SK-N-SH (cell line): Measurements from ENCODE around the gene SMARCC2. TPM values are rescaled to one million over a fixed set of nuclear protein-coding genes. Genes with fewer than 3 reads are reported as not detected.

Experiments used
- CTCF ChIA-PET: fragments of 300-600, 350-600 bp; formaldehyde crosslinking; extraction: SDS; loops from one replicate; lab custom pipeline; 2021; lab: Yijun Ruan, JAX
- POLR2A ChIA-PET: fragments of 350-600 bp; sonication (Branson Sonifier 250); formaldehyde crosslinking; extraction: SDS; loops from one replicate; lab custom pipeline; 2020; ENCODE audit warnings: antibody characterized with exemption, inconsistent platforms; lab: Yijun Ruan, JAX
- DNase-seq: peaks from one replicate; pipeline ENCODE4 v3.0.0; 2012
- H2AFZ ChIP-seq: fragments of 200-600 bp; sonication (generic); 2 replicates; pipeline ENCODE4 v1.8.1; 2016; ENCODE audit warnings: antibody characterized with exemption, mild to moderate bottlenecking, low read depth
- H3F3A ChIP-seq: fragments of 200-600 bp; sonication (generic); replicated peaks from 2 replicates; pipeline ENCODE3; 2016; ENCODE audit warnings: antibody characterized with exemption, mild to moderate bottlenecking; ENCODE audit not compliant: insufficient read depth
- H3K27ac ChIP-seq, 2 experiments: fragments of 200-500 bp in 1 of 2; fragments of 200-600 bp in 1 of 2; sonication (Bioruptor generic) in 1 of 2; sonication (generic), shearing (Covaris generic) in 1 of 2; 2 replicates each; pipeline versions ENCODE4 v1.5.1 to v1.6.1; 2014 to 2016; ENCODE audit warnings: low read depth in 2 of 2, inconsistent platforms in 1 of 2, low read length in 1 of 2, mild to moderate bottlenecking in 1 of 2, mixed read lengths in 1 of 2
- H3K27me3 ChIP-seq: fragments of 200-600 bp; sonication (generic), shearing (Covaris generic); 2 replicates; pipeline ENCODE4 v1.6.1; 2016; ENCODE audit warnings: mixed run types; ENCODE audit not compliant: insufficient read depth
- H3K36me3 ChIP-seq, 2 experiments: fragments of 200-500 bp in 1 of 2; fragments of 200-600 bp in 1 of 2; sonication (Bioruptor generic) in 1 of 2; sonication (generic) in 1 of 2; replicated peaks in 1 of 2; 2 replicates each; pipeline versions ENCODE3 to v1.5.1; 2014 to 2016; ENCODE audit warnings: low read length in 1 of 2, mild to moderate bottlenecking in 1 of 2; ENCODE audit not compliant: insufficient read depth in 2 of 2, control insufficient read depth in 1 of 2
- H3K4me1 ChIP-seq, 2 experiments: fragments of 200-500 bp in 1 of 2; fragments of 200-600 bp in 1 of 2; sonication (Bioruptor generic) in 1 of 2; sonication (generic), shearing (Covaris generic) in 1 of 2; 2 replicates each; pipeline versions ENCODE4 v1.5.1 to v1.6.1; 2014 to 2016; ENCODE audit warnings: low read depth in 1 of 2, low read length in 1 of 2, mixed run types in 1 of 2; ENCODE audit not compliant: insufficient read depth in 2 of 2, control insufficient read depth in 1 of 2
- H3K4me2 ChIP-seq: fragments of 200-600 bp; sonication (generic), shearing (Covaris generic); 2 replicates; pipeline ENCODE4 v1.6.1; 2017; ENCODE audit warnings: mixed run types
- H3K4me3 ChIP-seq, 2 experiments: fragments of 200-500 bp in 1 of 2; fragments of 200-600 bp in 1 of 2; sonication (Bioruptor generic) in 1 of 2; sonication (generic), shearing (Covaris generic) in 1 of 2; 2 replicates each; pipeline versions ENCODE4 v1.5.1 to v1.8.1; 2014 to 2016; ENCODE audit warnings: low read depth in 2 of 2, inconsistent platforms in 1 of 2, low read length in 1 of 2, mild to moderate bottlenecking in 1 of 2, mixed read lengths in 1 of 2, moderate library complexity in 1 of 2
- H3K79me2 ChIP-seq: fragments of 200-600 bp; sonication (generic); 2 replicates; pipeline ENCODE4 v1.8.1; 2017; ENCODE audit warnings: mild to moderate bottlenecking; ENCODE audit not compliant: insufficient read depth
- H3K9ac ChIP-seq: fragments of 200-600 bp; sonication (generic); 2 replicates; pipeline ENCODE4 v1.6.1; 2017; ENCODE audit warnings: mixed run types
- H3K9me2 ChIP-seq: fragments of 200-600 bp; sonication (generic); 2 replicates; pipeline ENCODE4 v1.6.1; 2017; ENCODE audit warnings: mixed run types
- H3K9me3 ChIP-seq: fragments of 200-600 bp; sonication (generic); 2 replicates; pipeline ENCODE4 v1.6.1; 2017; ENCODE audit warnings: mixed run types, mild to moderate bottlenecking, moderate library complexity
- H4K20me1 ChIP-seq: fragments of 200-600 bp; sonication (generic); 2 replicates; pipeline ENCODE4 v1.6.1; 2017; ENCODE audit warnings: mild to moderate bottlenecking, mixed run types; ENCODE audit not compliant: insufficient read depth
- CHD2 ChIP-seq: fragments of 150-350 bp; IDR thresholded peaks from 2 replicates; pipeline ENCODE4 v1.6.1; 2018; ENCODE audit warnings: low read length; ENCODE audit not compliant: partially characterized antibody
- EP300 ChIP-seq, 2 experiments: IDR thresholded peaks; 2 replicates each; pipeline versions ENCODE4 v1.4.0 to v1.6.1; 2012; ENCODE audit warnings: borderline replicate concordance in 1 of 2, low read depth in 1 of 2, low read length in 1 of 2
- FOXJ3 ChIP-seq: sonication (generic); formaldehyde crosslinking; IDR thresholded peaks from 2 replicates; pipeline ENCODE4 v1.5.1; 2020; ENCODE audit warnings: mild to moderate bottlenecking, missing genetic modification reagents
- FOXM1 ChIP-seq: IDR thresholded peaks from 2 replicates; pipeline ENCODE4 v1.4.0; 2012; ENCODE audit warnings: low read depth, mild to moderate bottlenecking
- GABPA ChIP-seq: IDR thresholded peaks from 2 replicates; pipeline ENCODE4 v1.4.0; 2012; ENCODE audit warnings: low read depth, mild to moderate bottlenecking
- JUND ChIP-seq: IDR thresholded peaks from 2 replicates; pipeline ENCODE4 v1.4.0; 2012
- MXI1 ChIP-seq: IDR thresholded peaks from 2 replicates; pipeline ENCODE4 v1.6.1; 2012; ENCODE audit warnings: mild to moderate bottlenecking, low read depth, low read length, improper control_type of control experiment
- NRF1 ChIP-seq: IDR thresholded peaks from 2 replicates; pipeline ENCODE4 v1.6.1; 2012; ENCODE audit warnings: low read depth, mild to moderate bottlenecking, low read length
- POLR2AphosphoS5 ChIP-seq: IDR thresholded peaks from 2 replicates; pipeline ENCODE4 v1.6.1; 2012; ENCODE audit warnings: low read depth, low read length
- RAD21 ChIP-seq: IDR thresholded peaks from 2 replicates; pipeline ENCODE4 v1.6.1; 2012; ENCODE audit warnings: mild to moderate bottlenecking, low read length
- RXRA ChIP-seq: IDR thresholded peaks from 2 replicates; pipeline ENCODE4 v1.4.0; 2012; ENCODE audit warnings: low read depth, mild to moderate bottlenecking, borderline replicate concordance
- SMC3 ChIP-seq: IDR thresholded peaks from 2 replicates; pipeline ENCODE4 v1.6.1; 2012; ENCODE audit warnings: low read depth, low read length, improper control_type of control experiment
- TAF1 ChIP-seq: IDR thresholded peaks from 2 replicates; pipeline ENCODE4 v1.6.1; 2012; ENCODE audit warnings: low read depth, mild to moderate bottlenecking, low read length, moderate library complexity, borderline replicate concordance
- WGBS: methylation state at CpG from one replicate; pipeline ENCODE4 v1.1.6; 2017; ENCODE audit warnings: low lambda C conversion rate; 5-methylcytosine and 5-hydroxymethylcytosine counted together
- polyA plus RNA-seq, 3 experiments: library from polyadenylated mRNA; depleted of rRNA; stranded (reverse); fragments of >200 nt; gene quantifications; 2 replicates each; pipeline ENCODE4 v1.2.3, GENCODE V29; 2012
- TF ChIP-seq, protein P1 (sequence below): IDR thresholded peaks from 2 replicates; pipeline ENCODE4; 2012
- TF ChIP-seq, protein P2 (sequence below): IDR thresholded peaks from 2 replicates; pipeline ENCODE4 v1.4.0; 2012; ENCODE audit warnings: low read depth
- TF ChIP-seq, protein P3 (sequence below): fragments of 200-600 bp; sonication (generic); IDR thresholded peaks from 2 replicates; pipeline ENCODE4 v1.6.1; 2017; ENCODE audit warnings: antibody characterized with exemption, mild to moderate bottlenecking, moderate library complexity

The SMARCC2 gene
- polyA plus RNA-seq, 1 of the 3 experiments (the other 2 are of a cell fraction): 64.3 TPM

- peak overlapping the region; percentile 46; the same call in 1 of the 2 replicates for H3K4me2 ChIP-seq
- H3K4me3 ChIP-seq: peak overlapping the region in 1 of 2 experiments; percentile 97; a peak in 3 of 4 replicates
- no peak for TF ChIP-seq SMC3
- no peak for TF ChIP-seq GABPA
- TF ChIP-seq TAF1: no peak
- TF ChIP-seq POLR2AphosphoS5: no peak
- TF ChIP-seq, protein P1, sequence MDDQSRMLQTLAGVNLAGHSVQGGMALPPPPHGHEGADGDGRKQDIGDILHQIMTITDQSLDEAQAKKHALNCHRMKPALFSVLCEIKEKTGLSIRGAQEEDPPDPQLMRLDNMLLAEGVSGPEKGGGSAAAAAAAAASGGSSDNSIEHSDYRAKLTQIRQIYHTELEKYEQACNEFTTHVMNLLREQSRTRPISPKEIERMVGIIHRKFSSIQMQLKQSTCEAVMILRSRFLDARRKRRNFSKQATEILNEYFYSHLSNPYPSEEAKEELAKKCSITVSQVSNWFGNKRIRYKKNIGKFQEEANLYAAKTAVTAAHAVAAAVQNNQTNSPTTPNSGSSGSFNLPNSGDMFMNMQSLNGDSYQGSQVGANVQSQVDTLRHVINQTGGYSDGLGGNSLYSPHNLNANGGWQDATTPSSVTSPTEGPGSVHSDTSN: no peak
- TF ChIP-seq NRF1: no peak
- TF ChIP-seq, protein P2, sequence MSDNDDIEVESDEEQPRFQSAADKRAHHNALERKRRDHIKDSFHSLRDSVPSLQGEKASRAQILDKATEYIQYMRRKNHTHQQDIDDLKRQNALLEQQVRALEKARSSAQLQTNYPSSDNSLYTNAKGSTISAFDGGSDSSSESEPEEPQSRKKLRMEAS: no peak
- no peak for TF ChIP-seq FOXJ3 (CRISPR knock-in tag)
- no peak for TF ChIP-seq EP300 (IDR thresholded peaks at IDR 0.05; ENCODE audit: borderline replicate concordance in 1 of 2, low read depth in 1 of 2, low read length in 1 of 2)
- TF ChIP-seq, protein P3, sequence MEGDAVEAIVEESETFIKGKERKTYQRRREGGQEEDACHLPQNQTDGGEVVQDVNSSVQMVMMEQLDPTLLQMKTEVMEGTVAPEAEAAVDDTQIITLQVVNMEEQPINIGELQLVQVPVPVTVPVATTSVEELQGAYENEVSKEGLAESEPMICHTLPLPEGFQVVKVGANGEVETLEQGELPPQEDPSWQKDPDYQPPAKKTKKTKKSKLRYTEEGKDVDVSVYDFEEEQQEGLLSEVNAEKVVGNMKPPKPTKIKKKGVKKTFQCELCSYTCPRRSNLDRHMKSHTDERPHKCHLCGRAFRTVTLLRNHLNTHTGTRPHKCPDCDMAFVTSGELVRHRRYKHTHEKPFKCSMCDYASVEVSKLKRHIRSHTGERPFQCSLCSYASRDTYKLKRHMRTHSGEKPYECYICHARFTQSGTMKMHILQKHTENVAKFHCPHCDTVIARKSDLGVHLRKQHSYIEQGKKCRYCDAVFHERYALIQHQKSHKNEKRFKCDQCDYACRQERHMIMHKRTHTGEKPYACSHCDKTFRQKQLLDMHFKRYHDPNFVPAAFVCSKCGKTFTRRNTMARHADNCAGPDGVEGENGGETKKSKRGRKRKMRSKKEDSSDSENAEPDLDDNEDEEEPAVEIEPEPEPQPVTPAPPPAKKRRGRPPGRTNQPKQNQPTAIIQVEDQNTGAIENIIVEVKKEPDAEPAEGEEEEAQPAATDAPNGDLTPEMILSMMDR: no peak
- no peak for TF ChIP-seq RAD21
- TF ChIP-seq MXI1: no peak
- no peak for TF ChIP-seq CHD2
- no peak for TF ChIP-seq FOXM1
- no peak for TF ChIP-seq RXRA
- TF ChIP-seq JUND: no peak
- H3K4me1 ChIP-seq: peaks cover 13 to 22% of the 10 kb centered on the region in 2 experiments; a peak in 2 of 4 replicates
- H3K9me3 ChIP-seq: no peaks in the 10 kb centered on the region
- CTCF ChIA-PET: interaction anchor here (0.6 to 4.1 kb wide), 11 partner anchors 11 to 486 kb away, joined by 3 to 47 read pairs (median 5); partner anchors contain the start of genes SMARCC2 and ZC3H10
- POLR2A ChIA-PET: interaction anchor here (0.6 kb wide), 1 partner anchor 23 kb away, joined by 3 read pairs; no protein-coding TSS in a partner anchor
- H3K27ac ChIP-seq: peak overlapping the region; percentile 56 to 64
- H4K20me1 ChIP-seq: no peaks in the 10 kb centered on the region
- no peak overlapping the region for H3K9ac ChIP-seq
- 42% methylated on average over 15 of the region's 15 CpGs for WGBS
- no peaks in the 10 kb centered on the region for H3K36me3 ChIP-seq
- peak overlapping the region; percentile 90; the same call in 1 of the 2 replicates for H2AFZ ChIP-seq
- H3K9me2 ChIP-seq: no peaks in the 10 kb centered on the region
- no peak for DNase-seq
- H3K79me2 ChIP-seq: peaks cover 26% of the 10 kb centered on the region
- H3K27me3 ChIP-seq: no peaks in the 10 kb centered on the region
- peaks cover 24% of the 10 kb centered on the region for H3F3A ChIP-seq
Measured at GRCh38 chr12:56223571-56224101, 34.4 kb upstream of the SMARCC2 start.
